ENCODE data around the gene FHAD1.

GRCh38 chr1:15334995-15335394 lies 88.0 kb downstream of the FHAD1 start:
- TF ChIP-seq CTCF (IDR thresholded peaks at IDR 0.05; ENCODE audit: low read depth, low read length, poor library complexity, severe bottlenecking) (no peak), EZH2phosphoT487 (IDR thresholded peaks at IDR 0.05; ENCODE audit: borderline replicate concordance, low read length) (no peak)
